Testis (tissue), 2 donors: ENCODE measurements around the gene MPG.

Experiments used
- POLR2A ChIP-seq: fragments of 450-650 bp; IDR thresholded peaks from one replicate; pipeline ENCODE4 v1.6.1; 2017; ENCODE audit warnings: antibody characterized with exemption, mild to moderate bottlenecking, moderate library complexity
- TF ChIP-seq, protein P1 (sequence below), 3 experiments: fragments of 450-650 bp in 2 of 3; fragments of 200-600 bp in 1 of 3; sonication (generic) in 1 of 3; IDR thresholded peaks; one replicate each; pipeline ENCODE4 v1.5.1; 2016 to 2019; ENCODE audit warnings: antibody characterized with exemption in 3 of 3, mild to moderate bottlenecking in 2 of 3, moderate library complexity in 1 of 3

DNA sequence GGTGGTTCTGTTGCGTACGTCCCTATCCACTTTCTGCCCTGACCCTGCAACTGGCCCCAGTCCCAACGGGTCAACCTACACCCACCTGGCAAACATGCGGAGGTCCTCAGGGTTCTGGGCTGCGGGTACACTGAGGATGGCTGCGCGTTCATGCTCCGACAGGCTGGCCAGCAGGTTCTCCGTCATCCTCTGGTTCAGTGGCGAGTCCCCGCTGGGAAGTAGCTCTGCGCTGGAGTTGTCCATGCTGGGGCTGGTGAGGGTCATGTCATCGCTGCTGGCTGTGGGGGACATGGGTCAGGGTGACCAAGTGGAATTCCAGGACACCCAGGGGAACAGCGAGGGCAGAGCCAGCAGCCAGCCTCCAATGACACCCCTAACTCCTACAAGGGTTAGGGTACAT is 10.6 kb downstream of the MPG start:
- TF ChIP-seq, protein P1, sequence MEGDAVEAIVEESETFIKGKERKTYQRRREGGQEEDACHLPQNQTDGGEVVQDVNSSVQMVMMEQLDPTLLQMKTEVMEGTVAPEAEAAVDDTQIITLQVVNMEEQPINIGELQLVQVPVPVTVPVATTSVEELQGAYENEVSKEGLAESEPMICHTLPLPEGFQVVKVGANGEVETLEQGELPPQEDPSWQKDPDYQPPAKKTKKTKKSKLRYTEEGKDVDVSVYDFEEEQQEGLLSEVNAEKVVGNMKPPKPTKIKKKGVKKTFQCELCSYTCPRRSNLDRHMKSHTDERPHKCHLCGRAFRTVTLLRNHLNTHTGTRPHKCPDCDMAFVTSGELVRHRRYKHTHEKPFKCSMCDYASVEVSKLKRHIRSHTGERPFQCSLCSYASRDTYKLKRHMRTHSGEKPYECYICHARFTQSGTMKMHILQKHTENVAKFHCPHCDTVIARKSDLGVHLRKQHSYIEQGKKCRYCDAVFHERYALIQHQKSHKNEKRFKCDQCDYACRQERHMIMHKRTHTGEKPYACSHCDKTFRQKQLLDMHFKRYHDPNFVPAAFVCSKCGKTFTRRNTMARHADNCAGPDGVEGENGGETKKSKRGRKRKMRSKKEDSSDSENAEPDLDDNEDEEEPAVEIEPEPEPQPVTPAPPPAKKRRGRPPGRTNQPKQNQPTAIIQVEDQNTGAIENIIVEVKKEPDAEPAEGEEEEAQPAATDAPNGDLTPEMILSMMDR (IDR thresholded peaks at IDR 0.05) = no peak
- no peak for TF ChIP-seq POLR2A
